Astrocyte of the cerebellum (primary cell): ENCODE measurements around the gene ADGRF5.

ENCODE experiments used
- DNase-seq: peaks from one replicate; pipeline ENCODE4 v3.0.0-alpha.2; 2011; ENCODE audit warnings: low read depth
- H3K4me3 ChIP-seq: 2 replicates; pipeline ENCODE4 v1.5.1; 2011; ENCODE audit warnings: mild to moderate bottlenecking, low read depth, low read length, moderate library complexity
- in situ Hi-C: cut with HindIII; loops from 2 replicates; pipeline ENCODE4 v1.10.0; 2017; ENCODE audit warnings: low sequenced_read_pairs
- TF ChIP-seq, protein P1 (sequence below): IDR thresholded peaks from 2 replicates; pipeline ENCODE4 v1.5.1; 2012; ENCODE audit warnings: low read length, low read depth, moderate library complexity, mild to moderate bottlenecking; ENCODE audit errors: missing control alignments

Gene ADGRF5

DNA sequence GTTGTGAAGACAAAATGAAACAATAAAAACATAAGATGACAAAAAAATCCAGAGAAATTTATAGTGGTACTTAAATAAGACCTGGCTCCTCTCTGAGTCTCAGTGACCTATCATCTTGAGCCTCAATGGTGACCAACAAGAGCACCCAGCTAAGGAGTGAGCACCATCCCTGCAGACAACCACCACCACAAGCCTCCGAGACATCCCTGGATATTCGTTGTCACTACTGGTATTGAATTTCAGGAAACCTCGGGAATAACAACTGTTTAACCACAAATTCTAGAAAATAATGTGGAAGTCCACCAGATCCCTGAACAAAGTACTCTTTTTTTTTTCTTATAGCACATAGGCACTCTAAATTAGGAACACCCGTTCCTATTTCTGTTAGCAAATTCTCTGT, 32.2 kb upstream of the ADGRF5 start:
- no peak for DNase-seq
- in situ Hi-C loops: no loop called here
- TF ChIP-seq, protein P1, sequence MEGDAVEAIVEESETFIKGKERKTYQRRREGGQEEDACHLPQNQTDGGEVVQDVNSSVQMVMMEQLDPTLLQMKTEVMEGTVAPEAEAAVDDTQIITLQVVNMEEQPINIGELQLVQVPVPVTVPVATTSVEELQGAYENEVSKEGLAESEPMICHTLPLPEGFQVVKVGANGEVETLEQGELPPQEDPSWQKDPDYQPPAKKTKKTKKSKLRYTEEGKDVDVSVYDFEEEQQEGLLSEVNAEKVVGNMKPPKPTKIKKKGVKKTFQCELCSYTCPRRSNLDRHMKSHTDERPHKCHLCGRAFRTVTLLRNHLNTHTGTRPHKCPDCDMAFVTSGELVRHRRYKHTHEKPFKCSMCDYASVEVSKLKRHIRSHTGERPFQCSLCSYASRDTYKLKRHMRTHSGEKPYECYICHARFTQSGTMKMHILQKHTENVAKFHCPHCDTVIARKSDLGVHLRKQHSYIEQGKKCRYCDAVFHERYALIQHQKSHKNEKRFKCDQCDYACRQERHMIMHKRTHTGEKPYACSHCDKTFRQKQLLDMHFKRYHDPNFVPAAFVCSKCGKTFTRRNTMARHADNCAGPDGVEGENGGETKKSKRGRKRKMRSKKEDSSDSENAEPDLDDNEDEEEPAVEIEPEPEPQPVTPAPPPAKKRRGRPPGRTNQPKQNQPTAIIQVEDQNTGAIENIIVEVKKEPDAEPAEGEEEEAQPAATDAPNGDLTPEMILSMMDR: no peak
- no peak overlapping the region for H3K4me3 ChIP-seq

DNA sequence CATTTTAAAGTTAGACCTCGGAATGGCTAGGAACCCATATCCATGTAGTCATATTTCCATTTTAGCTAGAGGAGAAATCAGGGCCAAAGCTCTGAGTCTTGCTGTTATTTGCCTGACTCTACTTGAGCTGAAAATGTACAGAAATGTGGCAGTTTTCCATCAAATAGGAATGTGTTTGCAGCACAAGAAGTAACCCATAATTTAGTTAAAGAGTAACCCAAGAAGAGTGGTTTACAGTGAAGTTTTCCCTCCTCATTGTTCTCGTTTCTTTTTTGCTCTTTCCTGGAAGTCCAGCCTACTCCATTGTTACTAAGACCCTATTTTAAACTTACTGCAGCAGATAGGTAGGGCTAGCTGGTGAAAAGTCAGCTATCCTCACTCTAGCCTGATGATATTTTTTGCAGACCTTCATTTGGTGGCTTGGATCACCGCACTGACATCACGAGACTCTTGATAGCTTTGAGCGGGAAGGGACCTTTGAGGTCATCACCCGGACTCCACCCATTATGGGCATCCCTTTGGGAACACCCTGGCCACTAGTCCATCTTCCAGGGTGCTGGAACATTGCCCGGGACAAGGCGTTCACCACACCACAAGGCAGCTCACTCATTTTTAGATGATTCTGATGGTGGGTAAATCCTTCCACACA, 28.0 kb upstream of the ADGRF5 start:
- TF ChIP-seq, protein P1: no peak
- no peak overlapping the region for H3K4me3 ChIP-seq
- in situ Hi-C loops: no loop called here
- DNase-seq: no peak

DNA sequence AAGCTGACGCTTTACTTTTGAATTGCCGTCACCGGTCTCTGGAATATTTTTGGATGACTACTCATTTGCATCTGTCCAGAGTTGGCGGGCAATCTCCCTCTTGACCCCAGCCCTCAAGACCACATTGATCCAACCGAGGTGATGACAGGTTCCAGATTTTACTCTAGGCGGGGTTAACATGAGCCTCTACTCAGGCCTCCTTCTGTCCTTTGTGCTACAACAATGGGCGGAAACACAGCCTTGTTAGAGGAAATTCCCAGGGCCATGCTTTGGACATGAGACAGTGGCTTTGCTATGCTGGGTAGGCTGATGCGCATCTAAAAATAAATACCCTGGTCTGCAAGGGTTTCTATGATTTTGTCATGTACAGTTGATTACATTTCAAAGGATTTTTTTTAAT, 27.0 kb upstream of the ADGRF5 start:
- H3K4me3 ChIP-seq: no peak overlapping the region
- no peak for DNase-seq
- TF ChIP-seq, protein P1: no peak
- in situ Hi-C loops: no loop called here

DNA sequence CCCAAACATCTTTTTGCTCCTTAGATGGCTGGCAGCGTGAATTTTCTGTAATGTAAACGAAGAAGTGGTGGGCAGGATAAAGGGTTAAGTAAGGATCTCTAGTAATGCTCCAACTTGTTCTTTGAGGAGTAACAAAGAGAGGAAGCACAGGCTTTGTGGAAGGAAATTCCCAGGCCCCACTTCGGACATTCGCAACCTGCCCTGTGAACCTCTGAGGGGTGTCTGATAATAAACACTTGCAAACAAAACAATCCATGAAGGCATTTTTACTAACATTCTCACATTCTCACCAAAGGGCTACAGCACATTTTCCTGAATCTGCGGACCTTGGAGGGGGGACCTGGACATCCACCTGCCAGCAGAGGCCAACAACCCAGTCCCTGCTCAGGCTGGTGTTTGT, 25.8 kb upstream of the ADGRF5 start:
- H3K4me3 ChIP-seq: no peak overlapping the region
- in situ Hi-C loops: no loop called here
- TF ChIP-seq, protein P1: no peak
- no peak for DNase-seq

DNA sequence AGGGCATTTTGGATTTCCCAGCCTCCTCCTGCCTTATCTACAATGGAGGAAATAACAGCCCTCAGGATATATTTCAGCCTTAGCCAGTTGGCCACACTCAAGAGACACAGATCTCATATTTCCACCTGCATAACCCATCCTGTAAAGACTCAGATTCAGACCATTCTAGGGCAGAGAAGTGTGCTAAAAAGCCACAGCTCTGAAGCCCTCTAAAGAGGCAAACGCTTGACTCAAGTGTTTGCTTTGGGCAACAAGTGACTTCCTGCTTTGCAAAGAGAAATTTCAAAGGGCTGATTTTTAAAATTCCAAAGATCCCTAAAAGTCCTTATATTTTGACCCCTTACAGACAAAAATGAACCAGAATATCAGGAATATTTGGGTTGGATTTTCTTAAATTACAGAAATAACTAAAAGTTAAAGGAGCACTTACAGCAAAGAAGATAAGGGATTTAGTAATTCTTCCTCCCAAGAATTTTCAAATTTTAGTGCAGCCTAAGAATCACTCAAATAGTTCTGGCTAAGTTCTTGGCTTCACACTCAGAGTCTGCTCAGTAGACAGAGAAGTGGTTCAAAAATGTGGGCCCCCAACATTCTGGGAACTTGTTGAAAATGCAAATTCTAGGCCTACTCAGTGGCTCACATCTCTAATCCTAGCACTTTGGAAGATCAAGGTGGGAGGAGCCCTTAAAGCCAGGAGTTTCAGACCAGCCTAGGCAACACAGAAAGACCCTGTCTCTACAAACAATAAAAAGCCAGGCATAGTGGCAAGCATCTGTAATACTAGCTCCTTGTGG, 18.9 kb upstream of the ADGRF5 start:
- DNase-seq: no peak
- in situ Hi-C loops: no loop called here
- TF ChIP-seq, protein P1: no peak
- H3K4me3 ChIP-seq: no peak overlapping the region

DNA sequence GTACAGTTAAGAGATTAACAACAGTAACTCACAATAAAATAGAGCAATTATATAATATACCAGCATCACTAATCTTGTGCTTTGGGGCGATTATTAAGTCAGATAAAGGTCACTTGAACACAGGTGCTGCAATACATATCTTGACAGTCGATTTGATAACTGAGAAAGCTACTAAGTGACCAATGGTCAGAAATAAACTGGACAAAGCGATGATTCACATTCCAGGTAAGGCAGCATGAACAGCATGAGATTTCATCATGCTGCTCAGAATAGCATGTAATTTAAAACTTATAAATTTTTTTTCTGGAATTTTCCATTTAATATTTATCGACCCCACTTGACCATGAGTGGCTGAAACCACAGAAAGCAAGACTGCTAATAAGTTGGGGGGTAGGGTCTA, 15.9 kb upstream of the ADGRF5 start:
- in situ Hi-C loops: no loop called here
- no peak overlapping the region for H3K4me3 ChIP-seq
- TF ChIP-seq, protein P1: no peak
- no peak for DNase-seq
